Measurements from ENCODE around the gene TMEM252. TPM values are rescaled to one million over a fixed set of nuclear protein-coding genes. Genes with fewer than 3 reads are reported as not detected.

Gene TMEM252
- total RNA-seq, 1 experiment from 2014 or later: not detected

DNA sequence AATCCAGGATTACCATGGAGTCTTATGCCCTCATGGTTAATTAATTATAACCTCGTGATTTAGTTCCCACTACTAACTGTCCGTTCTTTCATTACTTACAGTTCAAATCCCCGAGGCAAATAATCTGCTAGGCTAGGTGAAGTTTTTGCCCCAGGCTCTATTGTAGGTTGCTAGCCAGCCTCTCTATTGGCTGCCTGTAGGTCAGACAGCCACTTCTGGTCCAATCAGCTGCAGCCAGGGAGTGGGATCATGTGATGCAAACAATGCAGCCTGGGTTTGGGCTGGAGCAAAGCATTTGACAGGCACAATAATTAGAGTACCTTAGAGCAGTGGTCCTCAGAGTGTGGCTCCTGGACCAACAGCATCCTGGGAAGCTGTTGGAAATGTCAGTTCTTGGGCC is 17.7 kb downstream of the TMEM252 start:
- Histone ChIP-seq H3K36me3 (replicated peaks; ENCODE audit: control insufficient read depth, insufficient read depth, low read length) (no peaks in the 10 kb centered on the region), H3K27me3 (ENCODE audit: control insufficient read depth, insufficient read depth, low read length) (peaks cover 26% of the 10 kb centered on the region), H3K4me3 (ENCODE audit: insufficient read depth, low read depth, low read length) (no peak overlapping the region)
- peak; percentile 20 for DNase-seq

DNA sequence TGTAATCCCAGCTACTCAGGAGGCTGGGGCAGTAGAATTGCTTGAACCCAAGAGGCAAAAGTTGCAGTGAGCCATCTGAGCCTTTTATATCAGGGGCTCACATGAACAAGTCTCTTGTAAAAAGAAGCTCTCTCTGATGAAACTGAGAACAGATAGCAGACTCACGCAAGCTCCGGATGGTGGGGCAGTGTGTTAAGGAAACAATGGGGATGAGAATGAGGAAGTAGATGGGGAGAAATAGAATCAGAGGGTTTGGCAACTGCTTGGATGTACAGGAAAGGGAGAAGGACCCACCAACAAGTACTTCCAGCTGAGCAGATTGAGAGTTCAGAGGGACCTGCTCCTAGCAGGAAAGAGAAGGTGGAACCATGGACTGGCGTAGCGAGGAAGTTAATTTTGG is 18.6 kb downstream of the TMEM252 start:
- DNase-seq: no peak
- no peaks in the 10 kb centered on the region for H3K36me3 ChIP-seq (replicated peaks; ENCODE audit: control insufficient read depth, insufficient read depth, low read length)
- no peak overlapping the region for H3K4me3 ChIP-seq (ENCODE audit: insufficient read depth, low read depth, low read length)
- peaks cover 19% of the 10 kb centered on the region for H3K27me3 ChIP-seq (ENCODE audit: control insufficient read depth, insufficient read depth, low read length)

DNA sequence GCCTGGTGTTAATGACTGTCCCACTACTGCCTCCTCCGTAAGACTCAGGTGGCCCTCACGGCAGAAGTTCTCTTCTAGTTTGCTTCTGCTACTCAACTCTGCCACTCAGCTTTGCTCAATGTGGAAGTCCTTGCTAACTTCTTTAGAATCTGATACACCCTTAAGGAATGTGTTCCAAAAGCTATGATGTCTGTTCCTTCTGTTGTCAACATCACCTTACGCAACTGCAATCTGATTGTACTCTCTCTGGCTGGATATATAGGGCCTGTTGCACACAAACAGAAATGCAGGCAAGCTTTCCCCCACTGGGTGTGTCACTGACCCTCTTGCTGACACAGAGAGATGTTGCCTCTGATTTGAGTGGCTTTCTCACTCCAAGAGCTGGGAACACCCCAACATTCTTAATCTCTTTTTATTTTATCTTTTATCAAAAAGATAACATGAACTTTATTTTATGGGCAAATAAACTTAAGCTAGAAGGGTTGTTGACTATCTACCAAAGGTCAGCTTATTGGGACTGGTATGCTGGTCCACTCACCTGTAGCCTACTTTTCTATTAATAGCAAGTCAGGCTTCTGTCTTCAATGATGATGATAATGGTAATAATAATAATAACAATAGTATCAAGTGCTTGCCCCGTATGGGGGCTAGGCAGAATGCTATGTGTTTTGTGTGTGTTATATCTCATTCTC is 25.2 kb downstream of the TMEM252 start:
- DNase-seq: no peak
- H3K27me3 ChIP-seq (ENCODE audit: control insufficient read depth, insufficient read depth, low read length): peaks cover 52% of the 10 kb centered on the region
- no peaks in the 10 kb centered on the region for H3K36me3 ChIP-seq (replicated peaks; ENCODE audit: control insufficient read depth, insufficient read depth, low read length)
- H3K4me3 ChIP-seq (ENCODE audit: insufficient read depth, low read depth, low read length): no peak overlapping the region

DNA sequence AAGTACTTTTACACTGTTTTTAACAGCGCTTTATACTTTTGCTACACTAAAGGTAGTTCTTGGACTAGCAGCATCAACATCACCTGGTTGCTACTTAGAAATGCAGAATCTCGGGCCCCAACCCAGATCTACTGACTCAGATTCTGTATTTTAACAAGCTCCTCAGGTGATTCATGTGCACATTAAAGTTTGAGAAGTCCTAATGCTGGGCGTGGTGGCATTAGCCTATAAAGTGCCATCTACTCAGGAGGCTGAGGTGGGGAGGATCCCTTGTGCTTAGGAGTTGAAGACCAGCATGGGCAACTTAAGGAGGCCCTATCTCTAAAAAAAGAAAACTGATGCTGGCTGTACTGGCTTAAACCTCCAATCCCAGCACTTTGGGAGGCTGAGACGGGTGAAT is 26.7 kb downstream of the TMEM252 start:
- no peaks in the 10 kb centered on the region for H3K36me3 ChIP-seq (replicated peaks; ENCODE audit: control insufficient read depth, insufficient read depth, low read length)
- no peak for DNase-seq
- H3K27me3 ChIP-seq (ENCODE audit: control insufficient read depth, insufficient read depth, low read length): peaks cover 62% of the 10 kb centered on the region
- no peak overlapping the region for H3K4me3 ChIP-seq (ENCODE audit: insufficient read depth, low read depth, low read length)

DNA sequence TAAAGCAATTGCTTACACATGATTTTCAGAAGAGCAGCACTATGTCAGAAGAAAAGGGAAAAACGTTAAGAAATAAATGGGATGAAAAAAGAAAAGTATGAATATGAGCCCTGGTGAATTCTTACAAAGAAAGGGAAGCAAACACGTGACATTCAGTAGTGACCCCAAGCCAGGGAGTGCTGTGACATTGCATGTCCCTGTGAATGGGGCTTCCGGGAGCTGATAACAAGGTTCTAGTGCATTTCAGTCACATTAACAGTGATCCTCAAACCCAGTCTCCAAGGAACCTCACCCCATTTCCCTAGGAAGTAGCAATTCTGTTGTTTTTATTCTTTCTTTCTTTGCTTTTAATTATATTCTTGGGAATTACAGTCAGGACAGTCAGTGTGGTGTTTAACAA is 27.3 kb downstream of the TMEM252 start:
- Histone ChIP-seq H3K4me3 (ENCODE audit: insufficient read depth, low read depth, low read length) (no peak overlapping the region), H3K27me3 (ENCODE audit: control insufficient read depth, insufficient read depth, low read length) (peaks cover 67% of the 10 kb centered on the region), H3K36me3 (replicated peaks; ENCODE audit: control insufficient read depth, insufficient read depth, low read length) (no peaks in the 10 kb centered on the region)
- no peak for DNase-seq

DNA sequence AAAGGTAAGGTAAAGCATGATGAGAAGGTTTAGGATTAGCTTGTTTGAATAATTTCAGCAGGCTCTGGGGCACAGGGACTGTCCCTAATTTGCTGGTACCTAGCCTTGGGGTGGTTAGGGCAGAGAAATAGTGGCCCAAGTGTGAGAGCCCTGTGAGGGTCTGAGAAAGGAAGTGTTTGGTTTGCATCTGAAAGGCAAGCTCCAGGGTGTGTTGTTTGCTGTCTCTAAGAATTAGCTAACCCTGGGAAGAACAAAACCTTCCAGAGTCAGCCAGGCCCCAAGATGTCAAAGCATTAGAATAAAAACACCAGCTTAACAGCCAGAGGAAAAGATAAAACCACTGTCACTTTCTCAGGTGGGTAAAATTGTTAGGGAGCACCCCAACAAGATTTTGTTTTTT is 31.0 kb downstream of the TMEM252 start:
- no peak overlapping the region for H3K4me3 ChIP-seq (ENCODE audit: insufficient read depth, low read depth, low read length)
- peak; percentile 55 for DNase-seq
- H3K36me3 ChIP-seq (replicated peaks; ENCODE audit: control insufficient read depth, insufficient read depth, low read length): no peaks in the 10 kb centered on the region
- peaks cover 86% of the 10 kb centered on the region for H3K27me3 ChIP-seq (ENCODE audit: control insufficient read depth, insufficient read depth, low read length)

DNA sequence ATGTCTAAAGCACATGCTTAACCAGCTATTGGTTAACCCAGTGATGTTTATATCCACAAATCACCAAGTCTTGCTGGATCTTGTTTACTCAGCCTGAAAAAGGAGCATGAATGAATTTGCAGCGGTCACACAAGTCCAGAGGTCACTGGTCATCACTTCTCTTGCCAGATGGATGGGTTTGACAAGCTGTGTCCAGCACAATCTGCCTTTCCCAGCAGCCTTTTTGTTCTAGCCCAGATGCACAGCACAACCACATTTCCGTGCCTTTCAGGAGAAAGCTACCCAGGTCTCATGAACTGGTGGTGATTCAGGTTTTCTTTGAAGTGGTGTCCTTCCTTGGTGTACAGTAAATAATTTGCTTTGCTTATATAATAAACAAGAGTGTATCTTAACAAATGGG is 32.1 kb downstream of the TMEM252 start:
- Histone ChIP-seq H3K4me3 (ENCODE audit: insufficient read depth, low read depth, low read length) (no peak overlapping the region), H3K27me3 (ENCODE audit: control insufficient read depth, insufficient read depth, low read length) (peaks cover 86% of the 10 kb centered on the region), H3K36me3 (replicated peaks; ENCODE audit: control insufficient read depth, insufficient read depth, low read length) (no peaks in the 10 kb centered on the region)
- no peak for DNase-seq

DNA sequence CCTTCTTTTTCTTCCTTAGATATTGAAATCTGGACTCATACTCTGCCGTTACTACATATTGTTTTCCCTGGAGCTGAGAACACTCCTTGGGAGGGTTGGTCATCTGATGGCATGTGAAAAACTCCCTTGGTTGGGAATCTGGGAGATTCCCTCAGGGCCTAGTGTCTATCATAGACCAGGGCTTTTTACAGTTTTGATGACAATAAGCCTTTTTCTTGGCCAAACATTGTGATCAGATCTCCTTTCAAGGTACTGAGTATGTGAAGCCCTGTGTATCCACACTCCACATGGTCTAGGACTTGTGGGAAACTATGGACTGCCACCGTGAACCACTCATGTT is 32.9 kb downstream of the TMEM252 start:
- Histone ChIP-seq H3K36me3 (replicated peaks; ENCODE audit: control insufficient read depth, insufficient read depth, low read length) (no peaks in the 10 kb centered on the region), H3K27me3 (ENCODE audit: control insufficient read depth, insufficient read depth, low read length) (peaks cover 82% of the 10 kb centered on the region), H3K4me3 (ENCODE audit: insufficient read depth, low read depth, low read length) (no peak overlapping the region)
- no peak for DNase-seq

DNA sequence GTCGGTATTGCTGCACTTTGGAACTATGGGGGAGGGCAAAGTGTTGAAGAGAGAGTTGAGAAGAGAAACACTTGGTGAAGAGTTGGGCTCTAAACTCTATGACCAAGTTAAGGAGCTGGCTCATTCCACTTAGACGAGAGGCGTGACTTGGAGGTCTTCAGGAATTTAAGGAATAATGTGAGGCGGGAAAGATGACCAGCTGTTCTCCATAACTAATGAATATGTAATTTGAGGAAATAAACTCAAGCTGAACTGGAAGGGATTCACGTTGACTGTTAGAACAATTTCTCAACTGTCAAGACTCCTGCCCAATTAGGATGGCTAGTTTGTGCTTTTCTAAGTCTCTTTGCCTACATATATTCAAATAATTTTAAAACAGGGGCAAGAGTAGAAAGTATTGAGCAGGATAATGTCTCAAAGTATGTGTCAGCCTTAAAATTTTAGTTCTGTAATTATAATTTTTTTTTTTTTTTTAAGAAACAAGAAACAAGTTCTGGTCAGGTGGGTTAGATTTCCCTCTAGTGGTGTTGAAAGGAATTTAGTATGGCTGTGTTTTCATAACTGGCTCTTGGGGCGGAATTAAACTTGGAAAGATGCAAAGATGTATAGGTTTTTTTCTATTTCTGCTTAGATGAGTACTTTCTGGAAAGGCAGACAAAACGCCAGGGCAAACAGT is 33.4 kb downstream of the TMEM252 start:
- H3K36me3 ChIP-seq (replicated peaks; ENCODE audit: control insufficient read depth, insufficient read depth, low read length): no peaks in the 10 kb centered on the region
- H3K27me3 ChIP-seq (ENCODE audit: control insufficient read depth, insufficient read depth, low read length): peaks cover 78% of the 10 kb centered on the region
- peak; percentile 20 for DNase-seq
- H3K4me3 ChIP-seq (ENCODE audit: insufficient read depth, low read depth, low read length): no peak overlapping the region

DNA sequence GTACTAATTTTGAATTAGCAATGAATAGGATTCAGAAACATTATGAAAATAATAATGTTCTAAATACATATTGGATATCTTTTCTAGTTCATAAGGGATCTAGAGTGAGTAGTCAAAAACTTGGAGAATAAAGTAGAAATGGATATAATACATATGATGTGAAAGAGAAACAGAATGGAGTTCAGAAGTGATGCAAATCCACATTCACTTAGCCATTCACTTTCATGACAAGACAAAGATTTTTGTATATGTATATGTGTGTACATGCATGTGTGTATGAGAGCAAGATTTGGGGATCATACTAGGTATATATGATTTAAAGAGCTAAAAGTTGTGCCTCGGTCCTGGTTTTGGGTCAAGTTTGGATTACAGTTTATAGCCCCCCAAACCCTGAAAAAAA is 34.1 kb downstream of the TMEM252 start:
- no peak overlapping the region for H3K4me3 ChIP-seq (ENCODE audit: insufficient read depth, low read depth, low read length)
- no peak for DNase-seq
- peaks cover 74% of the 10 kb centered on the region for H3K27me3 ChIP-seq (ENCODE audit: control insufficient read depth, insufficient read depth, low read length)
- H3K36me3 ChIP-seq (replicated peaks; ENCODE audit: control insufficient read depth, insufficient read depth, low read length): no peaks in the 10 kb centered on the region

DNA sequence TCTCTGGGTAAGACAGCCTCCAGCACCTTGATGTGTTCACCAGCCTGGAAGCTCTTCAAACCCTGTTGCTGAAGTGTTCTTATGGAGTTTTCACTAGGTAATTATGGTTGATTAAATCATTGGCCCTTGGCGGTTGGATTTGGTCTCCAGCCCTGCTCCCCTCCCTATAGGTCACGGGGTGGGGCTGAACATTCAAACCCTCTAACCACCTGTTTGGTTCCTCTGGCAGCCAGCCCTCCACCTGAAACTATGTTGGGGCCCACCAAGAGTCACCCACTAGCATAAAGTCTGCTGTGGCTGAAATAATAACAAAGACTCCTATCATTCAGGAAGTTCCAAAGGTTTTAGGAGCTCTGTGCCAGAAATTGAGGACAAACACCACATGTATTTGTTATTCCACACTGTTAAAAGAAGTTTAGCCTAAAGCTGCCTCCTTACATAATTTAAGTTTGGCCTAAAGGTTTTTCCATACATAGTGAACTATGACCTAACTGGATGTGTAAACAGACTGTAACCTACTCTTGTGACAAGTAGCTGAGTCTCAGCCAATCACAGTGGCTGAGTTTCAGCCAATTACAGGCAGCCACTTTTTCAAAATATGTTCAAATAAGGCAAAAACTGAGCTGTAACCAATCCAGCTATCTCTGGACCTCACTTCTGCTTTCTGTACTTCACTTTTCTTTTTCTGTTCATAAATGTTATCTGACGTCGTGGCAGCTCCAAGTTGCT is 34.8 kb downstream of the TMEM252 start:
- H3K36me3 ChIP-seq (replicated peaks; ENCODE audit: control insufficient read depth, insufficient read depth, low read length): no peaks in the 10 kb centered on the region
- no peak for DNase-seq
- H3K27me3 ChIP-seq (ENCODE audit: control insufficient read depth, insufficient read depth, low read length): peaks cover 71% of the 10 kb centered on the region
- no peak overlapping the region for H3K4me3 ChIP-seq (ENCODE audit: insufficient read depth, low read depth, low read length)

DNA sequence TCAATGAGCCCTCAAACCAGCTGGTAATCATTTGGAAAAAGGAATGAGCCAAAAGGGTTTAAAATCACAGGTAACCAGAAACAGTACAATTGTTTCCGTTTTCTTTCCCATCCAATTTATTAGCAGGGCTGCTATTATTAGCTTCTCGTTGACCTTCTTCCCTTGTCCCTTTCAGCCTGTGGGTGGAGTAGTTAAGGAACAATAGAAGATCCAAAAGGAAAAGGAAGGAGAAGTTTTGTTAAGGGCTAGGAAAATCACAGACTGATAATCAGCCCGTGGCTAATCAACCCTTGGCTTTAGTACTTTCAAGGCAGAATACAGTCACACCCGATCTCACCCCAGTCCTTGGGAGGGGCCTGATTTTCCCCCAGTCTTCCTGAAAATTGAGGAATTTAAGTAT is 38.4 kb downstream of the TMEM252 start:
- no peak overlapping the region for H3K4me3 ChIP-seq (ENCODE audit: insufficient read depth, low read depth, low read length)
- no peak for DNase-seq
- H3K27me3 ChIP-seq (ENCODE audit: control insufficient read depth, insufficient read depth, low read length): peaks cover 58% of the 10 kb centered on the region
- no peaks in the 10 kb centered on the region for H3K36me3 ChIP-seq (replicated peaks; ENCODE audit: control insufficient read depth, insufficient read depth, low read length)

DNA sequence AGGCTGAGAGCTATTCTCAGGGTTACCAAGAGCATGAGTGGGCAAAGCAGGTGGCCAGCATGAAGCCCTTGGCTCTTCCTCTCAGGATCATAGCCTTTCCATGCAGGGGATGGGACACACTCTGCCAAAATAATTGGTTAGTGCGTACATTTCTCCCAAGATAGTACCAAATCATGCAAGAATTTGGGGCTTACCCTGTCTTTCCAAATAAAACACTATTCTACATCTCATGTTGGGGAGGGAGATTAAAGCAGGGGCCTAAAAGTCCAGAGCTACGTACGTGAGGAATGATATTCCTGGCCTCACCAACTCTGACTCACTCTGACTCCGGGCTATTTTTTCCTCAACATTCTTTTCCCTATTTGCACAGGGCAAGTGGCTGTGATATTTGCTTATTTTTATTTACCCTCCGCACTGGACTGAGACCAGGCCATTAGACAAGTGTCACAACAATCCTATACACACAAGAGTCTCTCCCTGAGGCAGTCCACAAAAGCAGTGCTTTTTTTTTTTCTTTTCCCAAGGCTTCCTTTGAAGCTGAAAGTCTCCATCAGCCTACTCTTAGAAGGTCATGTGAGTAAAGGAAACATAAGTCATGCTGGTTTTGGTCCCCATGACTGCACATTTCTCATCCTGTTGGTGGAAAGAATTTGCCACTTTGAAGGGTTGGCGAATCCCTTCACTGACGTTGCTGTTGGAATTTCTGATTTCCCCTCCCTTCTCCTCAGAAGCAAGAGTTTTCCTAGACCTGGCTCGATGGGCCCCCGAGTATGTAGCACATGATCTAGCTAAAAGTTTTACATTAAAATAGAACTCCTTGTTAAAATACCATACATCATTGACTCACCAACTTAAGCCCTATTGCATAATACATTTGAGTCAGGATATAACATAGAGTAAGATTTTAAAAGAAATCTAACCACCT is 40.0 kb downstream of the TMEM252 start:
- Histone ChIP-seq H3K27me3 (ENCODE audit: control insufficient read depth, insufficient read depth, low read length) (peaks cover 58% of the 10 kb centered on the region), H3K36me3 (replicated peaks; ENCODE audit: control insufficient read depth, insufficient read depth, low read length) (no peaks in the 10 kb centered on the region), H3K4me3 (ENCODE audit: insufficient read depth, low read depth, low read length) (no peak overlapping the region)
- no peak for DNase-seq

DNA sequence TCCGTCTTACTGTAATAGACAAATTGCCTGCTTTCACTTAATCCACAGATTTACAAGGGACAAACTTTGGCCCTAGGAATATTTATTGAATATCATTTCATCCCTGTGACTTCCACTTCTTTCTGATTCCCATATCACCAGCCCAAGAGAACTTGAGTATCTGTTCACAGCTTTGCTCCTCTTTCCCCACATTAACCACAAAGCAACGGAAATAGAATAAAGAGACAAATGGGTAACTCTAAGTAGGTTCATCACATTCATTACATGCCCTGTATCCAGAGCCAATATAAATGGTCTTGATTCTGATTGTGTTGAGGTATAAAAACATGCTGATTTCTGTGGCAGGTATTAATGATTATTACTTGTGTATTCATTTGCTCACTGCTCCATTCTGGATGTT is 41.9 kb downstream of the TMEM252 start:
- H3K27me3 ChIP-seq (ENCODE audit: control insufficient read depth, insufficient read depth, low read length): peaks cover 48% of the 10 kb centered on the region
- H3K4me3 ChIP-seq (ENCODE audit: insufficient read depth, low read depth, low read length): no peak overlapping the region

More for the DNA sequence above, 41.9 kb downstream of the TMEM252 start:
- DNase-seq: no peak
- H3K36me3 ChIP-seq (replicated peaks; ENCODE audit: control insufficient read depth, insufficient read depth, low read length): no peaks in the 10 kb centered on the region
